ENCODE data around the gene MDFIC.

DNA sequence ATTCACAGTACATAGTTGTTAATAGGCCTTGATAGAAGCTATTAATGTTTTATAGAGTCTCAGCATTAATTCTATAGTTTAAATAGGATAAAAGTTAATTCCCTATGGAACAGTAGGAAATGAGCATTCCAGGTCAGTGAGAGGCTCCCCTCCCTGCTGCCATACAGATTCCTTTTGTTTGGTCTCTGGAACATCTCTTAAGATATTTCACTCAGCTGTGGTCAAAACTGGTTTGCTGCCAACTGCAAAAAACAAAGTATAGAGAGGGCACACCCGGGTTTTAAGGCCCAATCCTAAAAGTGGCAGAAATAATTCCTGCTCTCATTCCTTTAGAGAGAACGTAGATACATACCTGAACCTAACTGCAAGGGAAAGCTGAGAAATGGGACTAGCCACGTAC lies 51.3 kb downstream of the MDFIC start:
- TF ChIP-seq YY1 (IDR thresholded peaks at IDR 0.05), result no peak
- TF ChIP-seq, protein P1, sequence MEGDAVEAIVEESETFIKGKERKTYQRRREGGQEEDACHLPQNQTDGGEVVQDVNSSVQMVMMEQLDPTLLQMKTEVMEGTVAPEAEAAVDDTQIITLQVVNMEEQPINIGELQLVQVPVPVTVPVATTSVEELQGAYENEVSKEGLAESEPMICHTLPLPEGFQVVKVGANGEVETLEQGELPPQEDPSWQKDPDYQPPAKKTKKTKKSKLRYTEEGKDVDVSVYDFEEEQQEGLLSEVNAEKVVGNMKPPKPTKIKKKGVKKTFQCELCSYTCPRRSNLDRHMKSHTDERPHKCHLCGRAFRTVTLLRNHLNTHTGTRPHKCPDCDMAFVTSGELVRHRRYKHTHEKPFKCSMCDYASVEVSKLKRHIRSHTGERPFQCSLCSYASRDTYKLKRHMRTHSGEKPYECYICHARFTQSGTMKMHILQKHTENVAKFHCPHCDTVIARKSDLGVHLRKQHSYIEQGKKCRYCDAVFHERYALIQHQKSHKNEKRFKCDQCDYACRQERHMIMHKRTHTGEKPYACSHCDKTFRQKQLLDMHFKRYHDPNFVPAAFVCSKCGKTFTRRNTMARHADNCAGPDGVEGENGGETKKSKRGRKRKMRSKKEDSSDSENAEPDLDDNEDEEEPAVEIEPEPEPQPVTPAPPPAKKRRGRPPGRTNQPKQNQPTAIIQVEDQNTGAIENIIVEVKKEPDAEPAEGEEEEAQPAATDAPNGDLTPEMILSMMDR (IDR thresholded peaks at IDR 0.05; ENCODE audit: low read depth, low read length, missing input control), result no peak
- no peak for TF ChIP-seq JUND (IDR thresholded peaks at IDR 0.05)
- TF ChIP-seq REST (IDR thresholded peaks at IDR 0.05), result no peak
- no peak for TF ChIP-seq RXRA (IDR thresholded peaks at IDR 0.05)
- no peak for TF ChIP-seq SP1 (IDR thresholded peaks at IDR 0.05)
- no peak for TF ChIP-seq GABPA (IDR thresholded peaks at IDR 0.05 in 1 of 2, conservative IDR thresholded peaks at IDR 0.05 in 1 of 2)
- no peak for TF ChIP-seq MAX (IDR thresholded peaks at IDR 0.05)
- no peak for TF ChIP-seq EGR1 (IDR thresholded peaks at IDR 0.05; ENCODE audit: low read depth in 2 of 2)
- no peak for TF ChIP-seq FOXA1 (IDR thresholded peaks at IDR 0.05)

Data from liver (tissue), 3 donors.